Stimulated activated memory B cell treated with anti-CD40 and anti-IgM and Interleukin-4, amounts not matched to agents 10 μg/mL and 1 μg/mL and 100 μg/mL, for 72 hours (primary cell): ENCODE results near the gene SMOC1.

Source experiments
- ATAC-seq: fragments of 150-1000 bp; cut with Tn5 transposase; 2 replicates; pipeline ENCODE4 v1.10.0; 2021
- H3K27ac Mint-ChIP-seq: one replicate; pipeline ENCODE4 v1.8.0; 2022; ENCODE audit warnings: mild to moderate bottlenecking, mixed read lengths
- H3K27me3 Mint-ChIP-seq: one replicate; pipeline ENCODE4 v1.8.0; 2022; ENCODE audit warnings: mixed read lengths
- H3K36me3 Mint-ChIP-seq: one replicate; pipeline ENCODE4 v1.8.0; 2022; ENCODE audit warnings: mixed read lengths
- H3K4me1 Mint-ChIP-seq: one replicate; pipeline ENCODE4 v1.8.0; 2022; ENCODE audit warnings: mixed read lengths
- H3K4me3 Mint-ChIP-seq: one replicate; pipeline ENCODE4 v1.8.0; 2022; ENCODE audit warnings: mild to moderate bottlenecking, moderate library complexity, mixed read lengths
- H3K9me3 Mint-ChIP-seq: one replicate; pipeline ENCODE4 v1.8.0; 2022; ENCODE audit warnings: mixed read lengths

The SMOC1 gene

GRCh38 chr14:70008284-70009262, 129.4 kb downstream of the SMOC1 start:
- no peak for ATAC-seq
- no peaks in the 10 kb centered on the region for H3K27me3 Mint-ChIP-seq
- no peaks in the 10 kb centered on the region for H3K36me3 Mint-ChIP-seq
- no peak overlapping the region for H3K4me3 Mint-ChIP-seq
- H3K9me3 Mint-ChIP-seq, result no peaks in the 10 kb centered on the region
- no peak overlapping the region for H3K27ac Mint-ChIP-seq
- no peaks in the 10 kb centered on the region for H3K4me1 Mint-ChIP-seq

GRCh38 chr14:70009961-70010360, 130.7 kb downstream of the SMOC1 start:
- no peak for ATAC-seq
- Mint-ChIP-seq H3K9me3 (no peaks in the 10 kb centered on the region), H3K36me3 (no peaks in the 10 kb centered on the region), H3K4me3 (no peak overlapping the region), H3K27ac (no peak overlapping the region), H3K4me1 (no peaks in the 10 kb centered on the region), H3K27me3 (peaks cover 7% of the 10 kb centered on the region)

GRCh38 chr14:70011098-70011497, 131.9 kb downstream of the SMOC1 start:
- ATAC-seq, result no peak
- peaks cover 17% of the 10 kb centered on the region for H3K27me3 Mint-ChIP-seq
- H3K4me1 Mint-ChIP-seq, result no peaks in the 10 kb centered on the region
- no peaks in the 10 kb centered on the region for H3K36me3 Mint-ChIP-seq
- H3K4me3 Mint-ChIP-seq, result no peak overlapping the region
- H3K27ac Mint-ChIP-seq, result no peak overlapping the region
- no peaks in the 10 kb centered on the region for H3K9me3 Mint-ChIP-seq

- Mint-ChIP-seq H3K36me3 (no peaks in the 10 kb centered on the region), H3K27ac (no peak overlapping the region), H3K27me3 (peaks cover 17% of the 10 kb centered on the region), H3K4me1 (no peaks in the 10 kb centered on the region), H3K9me3 (no peaks in the 10 kb centered on the region), H3K4me3 (no peak overlapping the region)
- ATAC-seq, result no peak
Measured at GRCh38 chr14:70011708-70012107, 132.5 kb downstream of the SMOC1 start.

DNA sequence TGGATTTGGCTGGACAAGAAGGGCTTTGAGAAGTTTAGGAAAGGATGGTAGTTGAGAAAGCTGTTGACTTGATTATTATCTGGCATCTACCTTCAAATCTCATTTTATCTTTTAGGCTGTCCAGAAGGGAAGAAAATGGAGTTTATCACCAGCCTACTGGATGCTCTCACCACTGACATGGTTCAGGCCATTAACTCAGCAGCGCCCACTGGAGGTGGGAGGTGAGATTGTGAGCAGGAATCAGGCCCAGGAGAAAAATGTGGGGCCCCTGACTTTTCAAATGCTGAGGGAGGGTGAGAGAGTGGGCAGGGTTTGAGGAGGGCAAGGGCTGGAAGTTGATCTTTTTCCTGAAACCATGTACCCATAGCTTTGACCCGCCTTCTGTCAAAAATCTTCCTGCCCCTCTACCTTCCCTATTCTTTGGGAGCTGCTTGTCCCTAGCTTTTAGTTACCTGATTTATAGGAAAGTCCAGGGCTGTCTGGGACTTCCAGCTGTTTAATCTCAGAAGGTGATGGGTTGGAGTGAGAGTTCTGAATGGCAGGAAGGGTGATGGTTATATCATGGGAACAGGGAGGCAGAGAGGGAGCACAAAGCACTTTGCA, 134.2 kb downstream of the SMOC1 start:
- no peak for ATAC-seq
- Mint-ChIP-seq H3K4me1 (no peaks in the 10 kb centered on the region), H3K36me3 (no peaks in the 10 kb centered on the region), H3K9me3 (no peaks in the 10 kb centered on the region), H3K27me3 (peaks cover 28% of the 10 kb centered on the region), H3K4me3 (no peak overlapping the region), H3K27ac (no peak overlapping the region)

DNA sequence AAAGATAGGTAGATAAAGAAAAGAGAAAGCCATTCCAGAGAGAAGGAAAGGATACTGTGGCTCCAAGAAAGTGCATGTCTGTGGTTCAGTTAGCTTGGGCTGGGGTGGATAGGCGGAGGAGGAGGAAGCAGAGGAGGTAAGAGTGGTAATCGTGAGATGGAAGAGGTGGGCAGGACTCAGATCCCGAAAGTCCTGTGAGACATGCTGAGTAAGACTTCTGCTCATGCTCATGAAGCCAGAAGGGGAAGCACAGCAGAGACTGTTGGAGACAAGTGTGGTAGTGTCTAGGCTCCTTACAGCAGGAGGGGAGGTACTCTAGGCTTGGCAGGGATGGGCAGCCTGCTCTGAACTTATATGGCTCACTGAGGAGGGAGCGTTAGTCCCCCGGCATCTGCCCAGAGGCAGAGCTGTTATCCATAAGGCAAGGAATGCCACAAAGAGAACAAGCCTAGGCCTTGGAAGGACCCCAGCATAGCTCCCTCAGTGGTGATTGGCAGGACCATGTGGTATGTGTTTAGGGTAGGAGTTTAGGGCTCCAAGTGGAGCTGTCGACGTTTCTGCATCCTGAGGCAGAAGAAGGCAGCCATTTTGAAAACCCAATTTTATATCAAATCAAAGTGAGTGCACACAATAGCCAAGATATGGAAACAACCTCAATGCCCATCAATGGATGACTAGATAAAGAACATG, 135.3 kb downstream of the SMOC1 start:
- peaks cover 28% of the 10 kb centered on the region for H3K27me3 Mint-ChIP-seq
- no peaks in the 10 kb centered on the region for H3K4me1 Mint-ChIP-seq
- no peaks in the 10 kb centered on the region for H3K36me3 Mint-ChIP-seq
- H3K27ac Mint-ChIP-seq, result no peak overlapping the region
- no peak for ATAC-seq
- no peaks in the 10 kb centered on the region for H3K9me3 Mint-ChIP-seq
- no peak overlapping the region for H3K4me3 Mint-ChIP-seq

- no peak overlapping the region for H3K27ac Mint-ChIP-seq
- H3K4me1 Mint-ChIP-seq, result no peaks in the 10 kb centered on the region
- H3K27me3 Mint-ChIP-seq, result peaks cover 28% of the 10 kb centered on the region
- no peaks in the 10 kb centered on the region for H3K9me3 Mint-ChIP-seq
- no peaks in the 10 kb centered on the region for H3K36me3 Mint-ChIP-seq
- no peak for ATAC-seq
- H3K4me3 Mint-ChIP-seq, result no peak overlapping the region
Measured at GRCh38 chr14:70018230-70018629, 139.0 kb downstream of the SMOC1 start.

DNA sequence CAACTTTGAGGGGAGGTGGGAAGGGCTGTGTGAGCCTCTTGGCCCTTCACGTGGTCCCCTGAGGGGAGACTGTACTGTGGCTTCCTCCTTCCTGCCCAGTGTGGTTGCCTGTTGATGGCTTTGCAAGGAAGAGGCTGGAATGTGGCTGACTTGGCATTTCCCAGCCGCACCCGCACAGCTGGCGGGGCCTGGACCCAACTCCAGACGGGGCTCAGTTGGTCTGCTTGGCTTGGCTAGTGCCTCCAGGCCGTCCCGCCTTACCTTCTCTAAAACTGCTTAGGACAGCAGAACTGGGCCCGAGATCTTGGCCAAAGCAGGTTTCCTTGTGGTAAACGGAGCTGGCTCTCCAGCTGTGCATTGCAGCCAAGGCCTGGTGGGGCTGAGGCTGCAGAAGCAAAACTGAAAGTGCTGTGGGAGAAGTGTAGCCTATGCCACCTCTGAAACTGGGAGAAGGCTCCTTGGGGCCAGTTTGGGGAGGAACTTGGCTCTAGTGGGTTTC, 139.5 kb downstream of the SMOC1 start:
- Mint-ChIP-seq H3K4me3 (no peak overlapping the region), H3K36me3 (no peaks in the 10 kb centered on the region), H3K9me3 (no peaks in the 10 kb centered on the region), H3K4me1 (no peaks in the 10 kb centered on the region), H3K27me3 (peaks cover 28% of the 10 kb centered on the region), H3K27ac (no peak overlapping the region)
- peak; percentile 38 for ATAC-seq

GRCh38 chr14:70019695-70020094, 140.5 kb downstream of the SMOC1 start:
- no peak for ATAC-seq

GRCh38 chr14:70020352-70021170, 141.3 kb downstream of the SMOC1 start:
- Mint-ChIP-seq H3K27ac (no peak overlapping the region), H3K4me3 (no peak overlapping the region), H3K27me3 (peaks cover 15% of the 10 kb centered on the region), H3K9me3 (no peaks in the 10 kb centered on the region), H3K36me3 (no peaks in the 10 kb centered on the region), H3K4me1 (no peaks in the 10 kb centered on the region)
- no peak for ATAC-seq

More at GRCh38 chr14:70019695-70020094, 140.5 kb downstream of the SMOC1 start:
- Mint-ChIP-seq H3K9me3 (no peaks in the 10 kb centered on the region), H3K4me3 (no peak overlapping the region), H3K27ac (no peak overlapping the region), H3K36me3 (no peaks in the 10 kb centered on the region), H3K4me1 (no peaks in the 10 kb centered on the region), H3K27me3 (peaks cover 24% of the 10 kb centered on the region)

DNA sequence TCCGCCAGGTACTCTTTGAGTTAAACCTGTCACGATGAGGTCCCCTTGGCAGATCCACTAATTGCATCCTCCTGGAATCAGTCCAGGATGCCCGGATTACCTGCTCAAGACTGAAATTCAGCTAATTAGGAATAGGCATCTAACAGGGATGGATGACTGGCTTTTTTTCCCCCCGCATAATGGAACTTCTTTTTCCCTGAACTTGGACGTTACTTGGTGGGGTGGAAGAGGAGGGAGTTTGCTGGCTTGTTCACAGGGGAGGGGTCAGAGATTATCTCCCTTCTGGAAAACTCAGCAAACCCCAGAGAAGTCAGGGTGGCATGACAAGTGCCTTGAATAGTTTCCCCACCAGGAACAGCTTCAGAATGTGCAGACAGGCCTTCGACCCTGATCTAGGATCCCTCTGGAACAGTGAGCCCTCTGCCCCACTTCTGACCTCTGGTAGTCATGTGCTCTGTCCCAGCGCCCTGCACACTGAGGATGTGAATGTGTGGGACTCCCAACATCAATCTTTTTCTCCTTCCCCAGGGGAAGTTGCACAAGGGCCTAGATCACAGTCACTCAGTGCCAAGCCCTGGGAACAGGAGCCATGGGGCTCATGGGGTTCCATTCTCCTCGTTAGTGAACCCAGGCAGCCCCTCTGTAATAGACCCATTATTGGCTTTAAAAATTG, 142.5 kb downstream of the SMOC1 start:
- H3K36me3 Mint-ChIP-seq, result no peaks in the 10 kb centered on the region
- peaks cover 11% of the 10 kb centered on the region for H3K27me3 Mint-ChIP-seq
- H3K4me3 Mint-ChIP-seq, result no peak overlapping the region

DNA sequence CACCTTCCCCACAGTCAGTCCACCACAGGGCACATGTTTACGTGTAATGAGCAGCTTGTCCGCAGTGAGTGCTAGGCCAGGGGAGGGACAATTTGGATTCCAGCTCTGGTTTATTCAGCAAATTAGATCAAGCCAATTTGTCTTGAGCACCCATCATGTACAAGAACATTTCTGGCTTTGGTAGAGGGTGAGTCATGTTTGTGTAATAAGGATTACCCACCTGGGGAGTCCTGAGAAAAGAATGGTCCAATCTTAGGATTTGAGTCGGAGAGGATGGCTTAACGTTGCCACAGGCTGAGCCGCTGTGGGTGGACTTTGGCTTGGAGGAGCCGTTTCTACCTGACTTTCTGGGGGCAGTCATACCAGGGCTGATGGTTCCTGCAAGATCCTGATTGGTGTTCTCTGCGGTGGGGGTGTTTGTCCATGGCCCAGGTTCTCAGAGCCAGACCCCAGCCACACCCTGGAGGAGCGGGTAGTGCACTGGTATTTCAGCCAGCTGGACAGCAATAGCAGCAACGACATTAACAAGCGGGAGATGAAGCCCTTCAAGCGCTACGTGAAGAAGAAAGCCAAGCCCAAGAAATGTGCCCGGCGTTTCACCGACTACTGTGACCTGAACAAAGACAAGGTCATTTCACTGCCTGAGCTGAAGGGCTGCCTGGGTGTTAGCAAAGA, 143.7 kb downstream of the SMOC1 start:
- Mint-ChIP-seq H3K36me3 (no peaks in the 10 kb centered on the region), H3K4me3 (no peak overlapping the region), H3K27ac (no peak overlapping the region), H3K9me3 (no peaks in the 10 kb centered on the region), H3K27me3 (no peaks in the 10 kb centered on the region), H3K4me1 (no peaks in the 10 kb centered on the region)
- ATAC-seq, result no peak

More for the DNA sequence above, 142.5 kb downstream of the SMOC1 start:
- no peak for ATAC-seq
- no peaks in the 10 kb centered on the region for H3K4me1 Mint-ChIP-seq
- H3K27ac Mint-ChIP-seq, result no peak overlapping the region
- H3K9me3 Mint-ChIP-seq, result no peaks in the 10 kb centered on the region

- Mint-ChIP-seq H3K9me3 (no peaks in the 10 kb centered on the region), H3K4me3 (no peak overlapping the region), H3K4me1 (no peaks in the 10 kb centered on the region), H3K27ac (no peak overlapping the region), H3K27me3 (no peaks in the 10 kb centered on the region), H3K36me3 (no peaks in the 10 kb centered on the region)
- no peak for ATAC-seq
Measured at GRCh38 chr14:70023871-70024270, 144.7 kb downstream of the SMOC1 start.
